ENCODE data around the gene VANGL2. TPM values are rescaled to one million over a fixed set of nuclear protein-coding genes. Genes with fewer than 3 reads are reported as not detected.

The VANGL2 gene
- total RNA-seq, 1 donor from 2014 or later = 2.1 TPM

DNA sequence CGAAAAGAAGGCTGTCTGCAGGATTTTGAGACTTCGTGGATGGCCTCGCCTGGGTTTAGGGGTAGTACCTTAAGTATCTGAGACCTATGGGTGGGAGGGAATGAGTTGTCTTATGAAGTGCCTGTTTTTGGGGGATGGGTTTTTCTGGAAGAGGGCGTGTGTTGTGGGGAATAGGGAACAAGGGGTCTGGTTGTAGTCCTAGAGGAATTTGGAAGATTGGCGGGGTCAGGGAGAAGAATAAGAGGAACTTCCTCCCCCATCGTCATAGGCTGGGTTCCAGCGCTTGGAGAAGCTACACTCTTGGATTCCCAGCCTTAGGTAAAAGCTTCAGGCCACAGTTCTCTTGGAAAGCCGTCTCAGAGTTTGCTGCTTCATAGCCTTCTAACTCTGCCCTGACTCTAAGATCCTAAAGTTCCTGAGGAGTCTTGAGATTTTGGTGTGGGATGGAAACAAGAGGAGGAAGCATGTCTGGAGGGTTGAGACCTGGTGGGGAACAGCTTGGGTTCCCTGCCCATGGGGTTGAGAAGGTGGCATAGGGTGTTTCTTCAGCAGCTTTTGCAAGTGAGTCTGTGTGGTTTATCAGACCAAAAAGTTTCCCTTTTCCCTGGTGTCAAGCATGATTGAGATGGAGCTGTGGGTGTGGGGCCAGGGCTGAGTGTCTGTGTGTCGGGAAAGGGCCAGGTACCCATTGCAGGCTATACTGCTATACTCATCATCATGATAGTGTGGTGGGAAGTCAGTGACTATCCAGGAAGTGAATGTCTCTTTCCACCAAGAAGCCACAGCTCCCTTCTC lies 1.8 kb downstream of the VANGL2 start:
- H3K4me1 ChIP-seq (ENCODE audit: control insufficient read depth in 3 of 3, insufficient read depth in 3 of 3, low read length in 3 of 3) = peaks cover 4 to 5% (median 5%) of the 10 kb centered on the region in 3 donors
- no peak overlapping the region for H3K27ac ChIP-seq (ENCODE audit: low read depth, low read length)
- H3K9me3 ChIP-seq (ENCODE audit: control insufficient read depth in 3 of 3, low read length in 3 of 3) = no peaks in the 10 kb centered on the region
- H3K4me3 ChIP-seq (ENCODE audit: low read length in 3 of 3) = no peak overlapping the region
- H3K27me3 ChIP-seq (ENCODE audit: control insufficient read depth in 3 of 3, insufficient read depth in 3 of 3, low read length in 3 of 3) = peaks cover 11 to 25% (median 23%) of the 10 kb centered on the region in 3 donors
- peak overlapping the region in 1 of 3 donors; percentile 8 for H3K9ac ChIP-seq (ENCODE audit: low read depth in 1 of 3, low read length in 3 of 3)
- H3K36me3 ChIP-seq (ENCODE audit: control insufficient read depth in 3 of 3, insufficient read depth in 3 of 3, low read length in 3 of 3) = no peaks in the 10 kb centered on the region

DNA sequence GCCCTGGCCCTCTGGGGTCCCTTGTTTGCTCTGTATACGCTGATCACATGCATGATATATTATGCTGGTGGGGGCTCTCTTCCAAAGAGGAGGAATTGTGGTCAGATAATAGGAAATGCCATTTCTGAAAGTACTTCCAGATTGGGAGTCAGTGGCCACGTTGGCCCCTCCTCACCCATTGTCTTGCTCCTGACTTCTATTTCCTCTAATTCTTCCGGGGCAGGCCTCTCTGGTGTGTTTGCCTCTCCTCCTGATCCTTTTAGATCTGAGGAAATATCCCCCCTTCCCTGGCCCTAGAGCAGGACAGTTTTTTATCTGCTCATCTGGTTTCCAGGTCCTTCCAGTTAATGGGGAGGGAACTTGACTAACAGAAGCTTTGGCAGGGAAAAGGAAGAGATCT lies 2.9 kb downstream of the VANGL2 start:
- H3K4me1 ChIP-seq (ENCODE audit: control insufficient read depth in 3 of 3, insufficient read depth in 3 of 3, low read length in 3 of 3) = peaks cover 4 to 5% (median 5%) of the 10 kb centered on the region in 3 donors
- no peaks in the 10 kb centered on the region for H3K9me3 ChIP-seq (ENCODE audit: control insufficient read depth in 3 of 3, low read length in 3 of 3)
- no peak overlapping the region for H3K9ac ChIP-seq (ENCODE audit: low read depth in 1 of 3, low read length in 3 of 3)
- peaks cover 11 to 25% (median 23%) of the 10 kb centered on the region in 3 donors for H3K27me3 ChIP-seq (ENCODE audit: control insufficient read depth in 3 of 3, insufficient read depth in 3 of 3, low read length in 3 of 3)
- H3K27ac ChIP-seq (ENCODE audit: low read depth, low read length) = no peak overlapping the region
- no peaks in the 10 kb centered on the region for H3K36me3 ChIP-seq (ENCODE audit: control insufficient read depth in 3 of 3, insufficient read depth in 3 of 3, low read length in 3 of 3)
- H3K4me3 ChIP-seq (ENCODE audit: low read length in 3 of 3) = no peak overlapping the region

DNA sequence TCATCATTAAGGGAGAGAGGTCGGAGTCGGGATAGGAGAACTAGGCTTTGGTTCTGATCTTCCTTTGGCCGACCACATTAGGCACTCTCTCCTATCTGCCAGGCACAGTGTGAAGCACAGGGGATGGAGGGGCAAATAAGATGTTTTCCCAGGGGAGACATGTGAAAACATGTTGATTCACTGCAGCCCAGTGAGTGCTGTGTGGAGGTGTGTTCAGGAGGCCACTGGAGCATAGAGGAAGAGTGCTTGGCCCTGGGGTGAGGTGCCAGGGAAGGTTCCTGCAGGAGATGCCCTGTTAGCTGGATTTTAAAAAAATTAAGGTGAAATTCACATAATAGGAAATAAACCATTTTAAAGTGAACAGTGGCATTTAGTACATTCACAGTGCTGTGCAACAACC lies 3.7 kb downstream of the VANGL2 start:
- Histone ChIP-seq H3K4me1 (ENCODE audit: control insufficient read depth in 3 of 3, insufficient read depth in 3 of 3, low read length in 3 of 3) (peaks cover 4 to 5% (median 5%) of the 10 kb centered on the region in 3 donors), H3K9me3 (ENCODE audit: control insufficient read depth in 3 of 3, low read length in 3 of 3) (no peaks in the 10 kb centered on the region), H3K4me3 (ENCODE audit: low read length in 3 of 3) (no peak overlapping the region), H3K27me3 (ENCODE audit: control insufficient read depth in 3 of 3, insufficient read depth in 3 of 3, low read length in 3 of 3) (peaks cover 7 to 23% (median 22%) of the 10 kb centered on the region in 3 donors), H3K36me3 (ENCODE audit: control insufficient read depth in 3 of 3, insufficient read depth in 3 of 3, low read length in 3 of 3) (no peaks in the 10 kb centered on the region), H3K9ac (ENCODE audit: low read depth in 1 of 3, low read length in 3 of 3) (no peak overlapping the region), H3K27ac (ENCODE audit: low read depth, low read length) (no peak overlapping the region)

DNA sequence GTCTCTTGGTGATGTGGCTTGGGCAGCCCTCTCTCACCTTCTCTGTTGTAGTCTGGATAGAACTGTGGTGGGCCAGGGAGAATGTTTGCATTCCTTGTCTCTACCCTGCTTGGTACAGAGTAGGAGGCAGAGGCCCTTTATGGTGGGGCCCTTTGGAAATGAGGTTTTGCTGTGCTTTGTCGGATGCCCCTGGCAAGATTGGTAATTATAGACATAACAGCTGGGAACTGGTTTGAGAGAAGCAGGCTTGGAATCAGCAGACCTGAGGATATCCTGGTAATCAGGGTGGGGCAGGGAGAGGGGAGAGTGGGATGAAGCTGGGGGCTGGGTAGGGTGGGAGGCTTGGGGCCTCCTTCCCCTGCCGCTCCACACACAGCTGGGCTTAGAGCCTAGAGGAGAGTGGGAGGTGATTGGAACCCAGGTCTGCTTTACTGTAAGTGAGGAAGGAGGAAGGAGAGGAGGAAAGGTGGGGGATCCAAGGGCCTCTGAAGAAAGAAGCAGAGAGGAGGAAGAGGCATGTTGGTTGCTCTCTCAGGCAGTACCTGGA lies 5.0 kb downstream of the VANGL2 start:
- peaks cover 4 to 5% (median 5%) of the 10 kb centered on the region in 3 donors for H3K4me1 ChIP-seq (ENCODE audit: control insufficient read depth in 3 of 3, insufficient read depth in 3 of 3, low read length in 3 of 3)
- H3K36me3 ChIP-seq (ENCODE audit: control insufficient read depth in 3 of 3, insufficient read depth in 3 of 3, low read length in 3 of 3) = no peaks in the 10 kb centered on the region
- no peak overlapping the region for H3K9ac ChIP-seq (ENCODE audit: low read depth in 1 of 3, low read length in 3 of 3)
- H3K27ac ChIP-seq (ENCODE audit: low read depth, low read length) = no peak overlapping the region
- H3K9me3 ChIP-seq (ENCODE audit: control insufficient read depth in 3 of 3, low read length in 3 of 3) = no peaks in the 10 kb centered on the region
- peaks cover 7 to 19% (median 18%) of the 10 kb centered on the region in 3 donors for H3K27me3 ChIP-seq (ENCODE audit: control insufficient read depth in 3 of 3, insufficient read depth in 3 of 3, low read length in 3 of 3)
- H3K4me3 ChIP-seq (ENCODE audit: low read length in 3 of 3) = no peak overlapping the region

DNA sequence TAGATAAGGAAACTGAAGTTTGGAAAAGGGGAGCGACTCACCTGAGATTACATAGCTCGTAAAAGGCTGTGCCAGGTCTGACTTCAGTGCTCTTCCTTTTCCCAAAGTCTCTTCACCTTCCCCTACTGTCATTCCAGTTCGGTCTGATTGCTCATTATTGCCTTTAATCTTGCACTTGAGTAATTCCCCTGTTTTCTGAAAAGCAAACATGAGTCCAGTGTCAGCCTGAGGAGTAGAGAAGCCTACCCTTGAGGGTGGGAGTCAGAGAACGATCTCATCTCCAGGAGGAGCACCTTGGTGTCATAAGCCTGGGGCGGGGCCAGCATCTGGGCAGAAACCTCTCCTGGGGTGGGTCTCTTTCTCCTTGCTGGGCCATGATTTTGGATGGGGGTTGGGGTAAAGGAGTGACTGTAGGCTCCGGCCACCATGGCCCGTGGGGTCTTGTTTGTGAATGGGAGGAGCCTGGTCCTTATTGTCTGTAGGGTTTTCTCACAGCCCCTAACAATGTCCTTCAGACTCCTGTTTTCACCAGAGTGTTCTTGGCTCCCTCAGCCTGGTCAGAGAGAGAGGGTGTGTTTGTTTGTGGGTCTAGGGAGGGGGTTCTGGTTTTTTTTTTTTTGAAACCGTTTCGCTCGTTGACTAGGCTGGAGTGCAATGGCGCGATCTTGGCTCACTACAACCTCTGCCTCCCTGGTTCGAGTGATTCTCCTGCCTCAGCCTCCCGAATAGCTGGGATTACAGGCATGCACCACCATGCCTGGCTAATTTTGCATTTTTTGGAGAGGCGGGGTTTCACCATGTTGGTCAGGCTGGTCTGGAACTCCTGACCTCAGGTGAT lies 6.0 kb downstream of the VANGL2 start:
- Histone ChIP-seq H3K9me3 (ENCODE audit: control insufficient read depth in 3 of 3, low read length in 3 of 3) (no peaks in the 10 kb centered on the region), H3K36me3 (ENCODE audit: control insufficient read depth in 3 of 3, insufficient read depth in 3 of 3, low read length in 3 of 3) (no peaks in the 10 kb centered on the region), H3K4me3 (ENCODE audit: low read length in 3 of 3) (no peak overlapping the region), H3K27me3 (ENCODE audit: control insufficient read depth in 3 of 3, insufficient read depth in 3 of 3, low read length in 3 of 3) (peaks cover 3 to 15% (median 13%) of the 10 kb centered on the region in 3 donors), H3K4me1 (ENCODE audit: control insufficient read depth in 3 of 3, insufficient read depth in 3 of 3, low read length in 3 of 3) (peaks cover 4 to 5% (median 5%) of the 10 kb centered on the region in 3 donors), H3K27ac (ENCODE audit: low read depth, low read length) (no peak overlapping the region), H3K9ac (ENCODE audit: low read depth in 1 of 3, low read length in 3 of 3) (no peak overlapping the region)

DNA sequence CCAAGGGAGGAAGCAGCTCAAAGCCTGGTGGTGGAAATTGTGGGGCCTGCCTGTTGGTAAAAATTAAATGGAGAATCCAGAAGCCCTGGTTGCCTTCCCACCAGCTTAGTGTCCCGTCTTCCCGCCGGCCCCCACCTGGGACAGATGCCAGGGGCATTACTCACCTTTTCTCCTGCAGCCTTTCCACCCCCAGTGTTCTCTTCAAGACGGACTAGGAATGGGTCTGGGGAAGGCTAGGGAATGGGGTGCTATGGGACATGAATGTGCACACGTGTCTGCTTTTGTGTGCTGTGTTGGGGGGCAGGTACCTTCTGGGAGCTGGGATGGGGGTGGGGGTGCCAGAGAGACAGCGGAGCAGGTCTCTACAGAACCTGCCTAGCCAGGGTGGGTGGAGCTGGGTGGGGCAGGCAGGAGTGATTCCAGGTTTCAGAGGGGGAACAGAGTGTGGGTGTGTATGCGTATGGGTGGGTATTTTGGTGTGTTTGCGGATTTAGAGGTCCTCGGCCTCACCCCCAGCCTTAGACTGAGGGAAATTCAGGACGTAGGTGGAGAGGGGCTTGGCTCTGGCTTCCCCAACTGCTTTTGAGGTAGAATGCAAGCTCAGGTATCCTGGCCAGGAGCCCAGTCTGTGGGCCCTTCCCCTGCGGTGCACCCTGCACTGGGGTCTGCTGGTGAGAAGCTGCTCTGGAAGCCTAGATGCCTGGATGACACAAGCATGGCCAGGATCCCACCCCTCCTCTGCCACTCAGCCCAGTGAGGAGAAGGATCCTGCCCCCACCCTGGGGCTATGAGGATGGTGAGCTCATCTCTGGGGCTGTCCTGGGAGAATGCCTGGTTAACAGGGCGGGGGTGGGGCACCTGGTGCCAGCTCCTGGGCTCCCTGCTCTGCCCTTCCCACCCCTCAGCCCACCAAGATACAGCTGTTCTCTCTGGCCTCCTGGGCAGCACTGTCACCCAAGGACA lies 7.8 kb downstream of the VANGL2 start:
- Histone ChIP-seq H3K27ac (ENCODE audit: low read depth, low read length) (no peak overlapping the region), H3K4me1 (ENCODE audit: control insufficient read depth in 3 of 3, insufficient read depth in 3 of 3, low read length in 3 of 3) (no peaks in the 10 kb centered on the region), H3K27me3 (ENCODE audit: control insufficient read depth in 3 of 3, insufficient read depth in 3 of 3, low read length in 3 of 3) (peaks cover 0 to 7% (median 0%) of the 10 kb centered on the region in 3 donors), H3K9ac (ENCODE audit: low read depth in 1 of 3, low read length in 3 of 3) (no peak overlapping the region), H3K4me3 (ENCODE audit: low read length in 3 of 3) (no peak overlapping the region), H3K9me3 (ENCODE audit: control insufficient read depth in 3 of 3, low read length in 3 of 3) (no peaks in the 10 kb centered on the region), H3K36me3 (ENCODE audit: control insufficient read depth in 3 of 3, insufficient read depth in 3 of 3, low read length in 3 of 3) (no peaks in the 10 kb centered on the region)

DNA sequence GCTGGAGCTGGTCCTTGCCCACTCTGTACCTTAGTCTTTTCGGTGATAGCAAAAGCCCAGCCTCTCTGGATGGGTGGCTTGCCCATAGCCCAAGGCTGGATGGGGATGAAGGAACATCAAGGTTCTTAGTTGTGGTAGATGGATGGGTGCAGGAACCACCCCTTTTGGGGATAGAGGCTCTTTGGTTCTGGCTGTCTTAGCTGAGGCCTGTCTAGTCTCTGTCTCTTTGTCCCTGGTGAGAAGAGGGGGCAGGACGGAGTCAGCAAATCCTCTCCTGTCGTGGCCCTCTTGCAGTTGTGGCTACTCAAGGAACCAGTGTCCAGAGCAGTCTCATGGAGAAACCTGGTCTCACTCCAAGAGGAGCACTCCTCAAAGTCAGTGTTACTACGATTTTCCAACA lies 8.5 kb downstream of the VANGL2 start:
- Histone ChIP-seq H3K4me3 (ENCODE audit: low read length in 3 of 3) (no peak overlapping the region), H3K27me3 (ENCODE audit: control insufficient read depth in 3 of 3, insufficient read depth in 3 of 3, low read length in 3 of 3) (peaks cover 0 to 7% (median 0%) of the 10 kb centered on the region in 3 donors), H3K36me3 (ENCODE audit: control insufficient read depth in 3 of 3, insufficient read depth in 3 of 3, low read length in 3 of 3) (no peaks in the 10 kb centered on the region), H3K4me1 (ENCODE audit: control insufficient read depth in 3 of 3, insufficient read depth in 3 of 3, low read length in 3 of 3) (no peaks in the 10 kb centered on the region), H3K27ac (ENCODE audit: low read depth, low read length) (no peak overlapping the region), H3K9me3 (ENCODE audit: control insufficient read depth in 3 of 3, low read length in 3 of 3) (no peaks in the 10 kb centered on the region), H3K9ac (ENCODE audit: low read depth in 1 of 3, low read length in 3 of 3) (no peak overlapping the region)

DNA sequence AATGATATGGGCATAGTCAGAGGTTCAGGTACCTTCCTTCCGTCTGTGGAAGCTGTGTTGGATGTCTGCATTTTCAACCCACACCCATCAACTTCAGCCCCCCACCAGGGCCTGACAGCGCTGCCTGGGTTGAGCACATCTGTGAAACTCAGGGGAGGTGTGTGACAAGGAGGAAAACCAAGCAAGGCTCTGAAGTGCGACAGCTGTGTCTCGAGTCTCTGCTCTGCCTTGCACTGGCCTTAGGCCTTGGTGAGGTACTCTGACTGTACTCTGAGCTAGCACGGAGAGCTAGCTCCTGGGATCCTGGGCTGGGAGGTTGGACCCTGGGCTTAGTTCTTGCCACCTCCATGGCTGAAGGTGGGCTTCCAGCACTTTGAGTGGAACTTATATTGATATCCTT lies 9.1 kb downstream of the VANGL2 start:
- no peak overlapping the region for H3K4me3 ChIP-seq (ENCODE audit: low read length in 3 of 3)
- no peak overlapping the region for H3K27ac ChIP-seq (ENCODE audit: low read depth, low read length)
- no peak overlapping the region for H3K9ac ChIP-seq (ENCODE audit: low read depth in 1 of 3, low read length in 3 of 3)
- H3K36me3 ChIP-seq (ENCODE audit: control insufficient read depth in 3 of 3, insufficient read depth in 3 of 3, low read length in 3 of 3) = no peaks in the 10 kb centered on the region
- H3K9me3 ChIP-seq (ENCODE audit: control insufficient read depth in 3 of 3, low read length in 3 of 3) = no peaks in the 10 kb centered on the region
- peaks cover 0 to 2% (median 0%) of the 10 kb centered on the region in 3 donors for H3K27me3 ChIP-seq (ENCODE audit: control insufficient read depth in 3 of 3, insufficient read depth in 3 of 3, low read length in 3 of 3)
- H3K4me1 ChIP-seq (ENCODE audit: control insufficient read depth in 3 of 3, insufficient read depth in 3 of 3, low read length in 3 of 3) = no peaks in the 10 kb centered on the region

DNA sequence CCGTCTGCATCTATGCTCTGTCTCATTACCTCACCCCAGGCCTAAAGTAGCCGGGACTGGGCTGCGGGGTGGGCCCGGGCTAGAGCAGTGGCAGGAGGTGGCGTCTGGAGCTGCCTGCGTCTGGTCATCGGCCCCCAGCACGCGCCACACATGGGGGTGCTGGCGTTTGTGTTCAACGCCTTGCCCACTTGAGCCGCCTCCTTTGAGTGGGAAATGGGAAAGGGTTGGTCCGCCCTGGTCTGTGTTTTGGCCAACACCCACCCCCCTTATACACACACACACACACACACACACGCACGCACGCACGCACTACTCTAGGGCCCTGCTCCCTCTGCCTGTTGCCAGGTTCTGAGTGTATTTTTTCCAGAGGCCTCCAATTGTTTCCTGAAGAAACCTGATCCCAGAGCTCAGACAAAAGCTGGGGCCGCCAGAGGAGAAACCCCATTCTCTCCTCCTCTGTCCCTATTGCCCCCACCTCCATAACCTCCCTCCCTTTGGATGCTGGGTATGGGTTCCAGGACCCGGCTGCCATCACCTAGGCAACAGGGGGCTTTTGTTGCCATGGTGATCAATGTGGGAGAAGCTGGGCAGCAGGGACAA lies 10.1 kb downstream of the VANGL2 start:
- no peaks in the 10 kb centered on the region for H3K36me3 ChIP-seq (ENCODE audit: control insufficient read depth in 3 of 3, insufficient read depth in 3 of 3, low read length in 3 of 3)
- H3K9me3 ChIP-seq (ENCODE audit: control insufficient read depth in 3 of 3, low read length in 3 of 3) = no peaks in the 10 kb centered on the region
- H3K4me3 ChIP-seq (ENCODE audit: low read length in 3 of 3) = no peak overlapping the region
- H3K27ac ChIP-seq (ENCODE audit: low read depth, low read length) = no peak overlapping the region
- H3K9ac ChIP-seq (ENCODE audit: low read depth in 1 of 3, low read length in 3 of 3) = no peak overlapping the region
- H3K4me1 ChIP-seq (ENCODE audit: control insufficient read depth in 3 of 3, insufficient read depth in 3 of 3, low read length in 3 of 3) = no peaks in the 10 kb centered on the region
- H3K27me3 ChIP-seq (ENCODE audit: control insufficient read depth in 3 of 3, insufficient read depth in 3 of 3, low read length in 3 of 3) = no peaks in the 10 kb centered on the region
